Measurements from ENCODE around the gene BCORL1. TPM values are rescaled to one million over a fixed set of nuclear protein-coding genes. Genes with fewer than 3 reads are reported as not detected.

Gene BCORL1
- total RNA-seq, 2 experiments from 2014 or later: 1.7 to 5.4 TPM

DNA sequence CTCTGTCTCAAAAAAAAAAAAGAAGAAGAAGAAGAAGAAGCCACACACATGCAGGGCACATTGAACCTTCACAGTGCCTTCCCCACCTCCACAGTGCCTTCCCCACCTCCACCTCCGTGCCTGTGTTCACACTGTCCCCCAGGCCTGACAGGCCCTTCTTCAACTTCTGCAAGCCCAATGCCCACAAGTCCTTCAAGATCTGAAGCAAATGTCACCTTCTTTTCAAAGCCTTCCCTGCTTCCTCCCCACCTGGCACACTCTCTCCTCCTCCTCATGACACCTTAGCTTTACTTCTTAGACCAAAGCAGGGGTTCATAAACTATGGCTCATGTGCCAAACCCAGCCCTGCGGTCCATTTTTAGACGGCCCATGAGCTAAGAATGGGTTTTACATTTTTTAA, 107.9 kb downstream of the BCORL1 start:
- DNase-seq (ENCODE audit: low spot score): peak; percentile 7
- no peaks in the 10 kb centered on the region for H3K9me3 ChIP-seq (ENCODE audit: low read length)
- peaks cover 1% of the 10 kb centered on the region; the same call in 1 of the 2 replicates for H3K36me3 ChIP-seq (ENCODE audit: insufficient read depth, low read length)
- no peak overlapping the region for H2AFZ ChIP-seq (ENCODE audit: low read length)
- H3K4me2 ChIP-seq (ENCODE audit: low read length): peak overlapping the region; percentile 29; the same call in 1 of the 2 replicates
- intact Hi-C loops (cut with micrococcal nuclease; ENCODE audit: unreplicated experiment): no loop called here
- peaks cover 45% of the 10 kb centered on the region; the same call in 1 of the 2 replicates for H3K79me2 ChIP-seq (ENCODE audit: insufficient read depth, low read depth, low read length)
- H3K4me3 ChIP-seq (ENCODE audit: low read depth, low read length, poor library complexity, severe bottlenecking): no peak overlapping the region
- H3K4me1 ChIP-seq (ENCODE audit: insufficient read depth, low read length, poor library complexity, severe bottlenecking): peaks cover 75% of the 10 kb centered on the region
- no TSS peak for BruUV-seq (replicated peaks)
- peak overlapping the region; percentile 27 for H3K27ac ChIP-seq (ENCODE audit: low read depth, low read length, poor library complexity, severe bottlenecking)
- no peaks in the 10 kb centered on the region for H3K9me2 ChIP-seq (ENCODE audit: insufficient read depth, low read length)
- H4K20me1 ChIP-seq (ENCODE audit: insufficient read depth, low read length): no peaks in the 10 kb centered on the region
- ChIA-PET POLR2A (no interaction called here), CTCF (ENCODE audit: unreplicated experiment) (interaction anchor here (1.2 kb wide), 1 partner anchor 18 kb away, joined by 3 read pairs; no protein-coding TSS in a partner anchor)
- TF ChIP-seq, protein P1, sequence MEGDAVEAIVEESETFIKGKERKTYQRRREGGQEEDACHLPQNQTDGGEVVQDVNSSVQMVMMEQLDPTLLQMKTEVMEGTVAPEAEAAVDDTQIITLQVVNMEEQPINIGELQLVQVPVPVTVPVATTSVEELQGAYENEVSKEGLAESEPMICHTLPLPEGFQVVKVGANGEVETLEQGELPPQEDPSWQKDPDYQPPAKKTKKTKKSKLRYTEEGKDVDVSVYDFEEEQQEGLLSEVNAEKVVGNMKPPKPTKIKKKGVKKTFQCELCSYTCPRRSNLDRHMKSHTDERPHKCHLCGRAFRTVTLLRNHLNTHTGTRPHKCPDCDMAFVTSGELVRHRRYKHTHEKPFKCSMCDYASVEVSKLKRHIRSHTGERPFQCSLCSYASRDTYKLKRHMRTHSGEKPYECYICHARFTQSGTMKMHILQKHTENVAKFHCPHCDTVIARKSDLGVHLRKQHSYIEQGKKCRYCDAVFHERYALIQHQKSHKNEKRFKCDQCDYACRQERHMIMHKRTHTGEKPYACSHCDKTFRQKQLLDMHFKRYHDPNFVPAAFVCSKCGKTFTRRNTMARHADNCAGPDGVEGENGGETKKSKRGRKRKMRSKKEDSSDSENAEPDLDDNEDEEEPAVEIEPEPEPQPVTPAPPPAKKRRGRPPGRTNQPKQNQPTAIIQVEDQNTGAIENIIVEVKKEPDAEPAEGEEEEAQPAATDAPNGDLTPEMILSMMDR (conservative IDR thresholded peaks at IDR 0.05; ENCODE audit: low read length): no peak
- no peak for TF ChIP-seq EZH2phosphoT487 (IDR thresholded peaks at IDR 0.05; ENCODE audit: borderline replicate concordance, low read depth, low read length)

DNA sequence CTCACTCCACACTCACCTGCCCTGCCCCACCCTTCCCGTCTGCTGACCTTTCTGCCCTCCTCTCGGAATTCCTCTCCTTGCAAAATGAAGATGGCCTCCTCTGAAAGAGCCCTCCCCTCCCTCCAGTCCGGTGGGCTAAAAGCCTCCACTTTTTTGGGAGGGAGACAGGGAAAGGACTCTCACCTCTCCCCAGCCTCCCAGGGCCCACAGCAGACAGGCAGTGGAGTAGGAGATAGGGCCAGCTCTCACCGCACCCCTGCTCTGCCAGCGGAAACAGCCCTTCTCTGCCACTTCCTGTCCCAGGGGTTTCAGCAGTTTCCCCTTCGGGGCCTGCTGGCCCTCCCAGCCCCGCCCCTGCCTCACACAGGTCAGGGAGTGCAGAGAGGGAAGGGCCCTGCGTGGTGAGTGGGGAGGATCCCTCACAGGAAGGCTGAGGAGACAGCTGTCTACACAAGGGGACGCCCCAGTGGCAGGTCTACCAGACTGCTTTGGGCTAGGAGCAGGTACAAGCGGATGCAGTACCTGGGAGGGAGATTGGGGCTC, 109.6 kb downstream of the BCORL1 start:
- no peak for TF ChIP-seq EZH2phosphoT487 (IDR thresholded peaks at IDR 0.05; ENCODE audit: borderline replicate concordance, low read depth, low read length)
- TF ChIP-seq, protein P1 (conservative IDR thresholded peaks at IDR 0.05; ENCODE audit: low read length): peak; percentile 54
- Histone ChIP-seq H4K20me1 (ENCODE audit: insufficient read depth, low read length) (no peaks in the 10 kb centered on the region), H3K27ac (ENCODE audit: low read depth, low read length, poor library complexity, severe bottlenecking) (peak overlapping the region; percentile 79), H3K9me2 (ENCODE audit: insufficient read depth, low read length) (no peaks in the 10 kb centered on the region), H2AFZ (ENCODE audit: low read length) (no peak overlapping the region), H3K79me2 (ENCODE audit: insufficient read depth, low read depth, low read length) (peaks cover 31% of the 10 kb centered on the region; the same call in 1 of the 2 replicates), H3K4me1 (ENCODE audit: insufficient read depth, low read length, poor library complexity, severe bottlenecking) (peaks cover 58% of the 10 kb centered on the region), H3K9me3 (ENCODE audit: low read length) (no peaks in the 10 kb centered on the region), H3K36me3 (ENCODE audit: insufficient read depth, low read length) (no peaks in the 10 kb centered on the region), H3K4me2 (ENCODE audit: low read length) (peak overlapping the region; percentile 87), H3K4me3 (ENCODE audit: low read depth, low read length, poor library complexity, severe bottlenecking) (peak overlapping the region; percentile 62)
- DNase-seq (ENCODE audit: low spot score): peak; percentile 88
- ChIA-PET POLR2A (interaction anchor here (1.2 to 1.4 kb wide), 2 partner anchors 17 to 84 kb away, joined by 3 read pairs; no protein-coding TSS in a partner anchor), CTCF (ENCODE audit: unreplicated experiment) (no interaction called here)
- intact Hi-C loops (cut with micrococcal nuclease; ENCODE audit: unreplicated experiment): loop anchor here (1.0 kb wide), 1 partner anchor 17 kb away; no protein-coding TSS in a partner anchor
- BruUV-seq (replicated peaks): no TSS peak

DNA sequence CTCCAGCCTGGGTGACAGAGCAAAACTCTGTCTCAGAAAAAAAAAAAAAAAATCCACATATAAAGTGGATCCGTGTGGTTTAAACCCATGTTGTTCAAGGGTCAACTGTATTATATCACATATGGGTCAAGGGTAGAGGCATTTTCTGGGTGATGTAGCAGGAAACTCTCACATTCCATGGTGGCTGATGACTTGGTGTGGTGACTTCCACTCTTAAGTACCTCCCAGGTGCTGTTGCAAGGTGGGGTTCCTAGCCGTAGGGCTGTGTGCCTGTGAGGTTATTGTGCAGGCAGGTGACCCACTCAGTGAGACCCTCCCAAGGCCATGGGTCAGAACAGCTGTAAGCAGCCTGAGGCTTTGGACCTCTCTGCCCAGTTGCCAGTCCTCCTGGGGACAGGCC, 110.8 kb downstream of the BCORL1 start:
- no peaks in the 10 kb centered on the region for H3K36me3 ChIP-seq (ENCODE audit: insufficient read depth, low read length)
- no peaks in the 10 kb centered on the region for H4K20me1 ChIP-seq (ENCODE audit: insufficient read depth, low read length)
- H3K79me2 ChIP-seq (ENCODE audit: insufficient read depth, low read depth, low read length): peaks cover 28% of the 10 kb centered on the region; the same call in 1 of the 2 replicates
- DNase-seq (ENCODE audit: low spot score): no peak
- ChIA-PET CTCF (ENCODE audit: unreplicated experiment) (no interaction called here), POLR2A (interaction anchor here (1.1 kb wide), 1 partner anchor 13 kb away, joined by 4 read pairs; no protein-coding TSS in a partner anchor)
- no peak overlapping the region for H2AFZ ChIP-seq (ENCODE audit: low read length)
- intact Hi-C loops (cut with micrococcal nuclease; ENCODE audit: unreplicated experiment): no loop called here
- no peaks in the 10 kb centered on the region for H3K9me3 ChIP-seq (ENCODE audit: low read length)
- TF ChIP-seq EZH2phosphoT487 (IDR thresholded peaks at IDR 0.05; ENCODE audit: borderline replicate concordance, low read depth, low read length): no peak
- TF ChIP-seq, protein P1 (conservative IDR thresholded peaks at IDR 0.05; ENCODE audit: low read length): no peak
- H3K4me2 ChIP-seq (ENCODE audit: low read length): no peak overlapping the region
- no peak overlapping the region for H3K27ac ChIP-seq (ENCODE audit: low read depth, low read length, poor library complexity, severe bottlenecking)
- no peak overlapping the region for H3K4me3 ChIP-seq (ENCODE audit: low read depth, low read length, poor library complexity, severe bottlenecking)
- BruUV-seq (replicated peaks): no TSS peak
- no peaks in the 10 kb centered on the region for H3K9me2 ChIP-seq (ENCODE audit: insufficient read depth, low read length)
- H3K4me1 ChIP-seq (ENCODE audit: insufficient read depth, low read length, poor library complexity, severe bottlenecking): peaks cover 47% of the 10 kb centered on the region

Measured in OCI-LY7 (cell line).